CD8-positive, alpha-beta memory T cell (primary cell): ENCODE results near the gene DBNDD1. TPM values are rescaled to one million over a fixed set of nuclear protein-coding genes. Genes with fewer than 3 reads are reported as not detected.
A peak's percentile ranks its signal among the peaks of the same experiment; 100 is the strongest.

ENCODE experiments used
- CTCF ChIA-PET: fragments of 350-600 bp; sonication (Branson Sonifier 250); formaldehyde crosslinking; loops from one replicate; lab custom pipeline; 2021; ENCODE audit warnings: antibody characterized with exemption; lab: Charles Lee
- POLR2A ChIA-PET: fragments of 350-600 bp; sonication (Branson Sonifier 250); formaldehyde crosslinking; loops from one replicate; lab custom pipeline; 2021; ENCODE audit warnings: antibody characterized with exemption; lab: Charles Lee
- DNase-seq, 5 donors: peaks; one replicate each; pipeline versions ENCODE4 v3.0.0 to v3.0.0-alpha.2; 2020 to 2022; ENCODE audit warnings: mixed read lengths in 1 of 5
- H3K27ac ChIP-seq: one replicate; pipeline ENCODE4 v1.7.0; 2013; ENCODE audit warnings: low read depth, mild to moderate bottlenecking, low read length, moderate library complexity
- H3K27me3 ChIP-seq: 2 replicates; pipeline ENCODE4 v1.7.0; 2013; ENCODE audit warnings: low read length, mild to moderate bottlenecking; ENCODE audit not compliant: insufficient read depth, poor library complexity, severe bottlenecking
- H3K36me3 ChIP-seq: 2 replicates; pipeline ENCODE4 v1.7.0; 2013; ENCODE audit warnings: mild to moderate bottlenecking, low read length, moderate library complexity; ENCODE audit not compliant: insufficient read depth
- H3K4me1 ChIP-seq: 2 replicates; pipeline ENCODE4 v1.7.0; 2013; ENCODE audit warnings: mild to moderate bottlenecking, low read length, moderate library complexity; ENCODE audit not compliant: insufficient read depth
- H3K4me3 ChIP-seq: 2 replicates; pipeline ENCODE4 v1.7.0; 2013; ENCODE audit warnings: mild to moderate bottlenecking, low read length
- H3K9me3 ChIP-seq: 2 replicates; pipeline ENCODE4 v1.7.0; 2013; ENCODE audit warnings: mild to moderate bottlenecking, low read length
- H3K27ac Mint-ChIP-seq, 8 donors: one replicate each; pipeline ENCODE4 v1.8.0; 2020 to 2021; ENCODE audit warnings: mixed read lengths in 8 of 8, mild to moderate bottlenecking in 6 of 8, inconsistent platforms in 3 of 8, moderate library complexity in 3 of 8
- H3K27me3 Mint-ChIP-seq, 2 donors: one replicate each; pipeline ENCODE4 v1.8.0; 2020 to 2021; ENCODE audit warnings: mixed read lengths in 2 of 2, mild to moderate bottlenecking in 1 of 2, moderate library complexity in 1 of 2
- H3K36me3 Mint-ChIP-seq, 3 donors: one replicate each; pipeline ENCODE4 v1.8.0; 2020 to 2021; ENCODE audit warnings: mixed read lengths in 3 of 3, inconsistent platforms in 1 of 3, mild to moderate bottlenecking in 1 of 3
- H3K4me1 Mint-ChIP-seq, 3 donors: one replicate each; pipeline ENCODE4 v1.8.0; 2020 to 2021; ENCODE audit warnings: mixed read lengths in 3 of 3, inconsistent platforms in 1 of 3, mild to moderate bottlenecking in 1 of 3
- H3K4me3 Mint-ChIP-seq, 7 donors: one replicate each; pipeline ENCODE4 v1.8.0; 2020 to 2021; ENCODE audit warnings: mixed read lengths in 7 of 7, mild to moderate bottlenecking in 6 of 7, moderate library complexity in 4 of 7, inconsistent platforms in 2 of 7
- H3K9me3 Mint-ChIP-seq, 5 donors: one replicate each; pipeline ENCODE4 v1.8.0; 2020 to 2022; ENCODE audit warnings: mixed read lengths in 5 of 5, mild to moderate bottlenecking in 3 of 5, moderate library complexity in 2 of 5, inconsistent platforms in 1 of 5
- polyA plus RNA-seq: library from polyadenylated mRNA; unstranded; fragments of 300-500 nt; fragmentation: Illumina TruSeq; gene quantifications from one replicate; pipeline ENCODE4 v1.2.3, GENCODE V29; 2021
- total RNA-seq, 2 experiments: library from RNA; stranded (reverse); gene quantifications; one replicate each; pipeline ENCODE4 v1.2.3, GENCODE V29; 2021

DBNDD1 gene
- total and polyA plus RNA-seq, 3 experiments from 2014 or later = 0.13 to 0.94 (median 0.18) TPM

DNA sequence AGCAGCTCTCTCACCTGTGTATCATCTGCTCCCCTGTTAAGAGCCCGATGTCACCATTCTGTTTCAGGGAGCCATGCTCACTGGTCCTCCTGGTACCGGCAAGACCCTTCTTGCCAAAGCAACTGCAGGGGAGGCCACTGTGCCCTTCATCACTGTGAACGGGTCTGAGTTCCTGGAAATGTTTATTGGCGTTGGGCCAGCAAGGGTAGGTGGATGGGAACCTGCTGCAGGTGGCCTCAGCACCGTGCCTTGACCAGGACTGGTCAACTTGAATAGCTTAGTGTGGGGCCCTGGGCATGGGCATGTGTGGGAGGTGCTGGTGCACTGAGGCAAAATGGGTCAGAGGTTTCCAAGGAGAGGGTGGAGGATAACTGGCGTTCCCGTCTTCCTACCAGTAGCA is 28.5 kb downstream of the DBNDD1 start:
- ChIA-PET POLR2A (no interaction called here), CTCF (no interaction called here)
- Histone ChIP-seq H3K4me3 (no peak overlapping the region), H3K36me3 (peaks cover 30% of the 10 kb centered on the region), H3K27me3 (no peaks in the 10 kb centered on the region), H3K9me3 (no peaks in the 10 kb centered on the region), H3K27ac (no peak overlapping the region), H3K4me1 (no peaks in the 10 kb centered on the region)
- peaks cover 11 to 85% (median 26%) of the 10 kb centered on the region in 3 donors for H3K36me3 Mint-ChIP-seq
- peaks cover 0 to 3% (median 0%) of the 10 kb centered on the region in 5 donors for H3K9me3 Mint-ChIP-seq
- peaks cover 0 to 8% (median 0%) of the 10 kb centered on the region in 3 donors for H3K4me1 Mint-ChIP-seq
- peaks cover 0 to 13% of the 10 kb centered on the region in 2 donors for H3K27me3 Mint-ChIP-seq
- no peak overlapping the region for H3K4me3 Mint-ChIP-seq
- no peak for DNase-seq
- no peak overlapping the region for H3K27ac Mint-ChIP-seq

DNA sequence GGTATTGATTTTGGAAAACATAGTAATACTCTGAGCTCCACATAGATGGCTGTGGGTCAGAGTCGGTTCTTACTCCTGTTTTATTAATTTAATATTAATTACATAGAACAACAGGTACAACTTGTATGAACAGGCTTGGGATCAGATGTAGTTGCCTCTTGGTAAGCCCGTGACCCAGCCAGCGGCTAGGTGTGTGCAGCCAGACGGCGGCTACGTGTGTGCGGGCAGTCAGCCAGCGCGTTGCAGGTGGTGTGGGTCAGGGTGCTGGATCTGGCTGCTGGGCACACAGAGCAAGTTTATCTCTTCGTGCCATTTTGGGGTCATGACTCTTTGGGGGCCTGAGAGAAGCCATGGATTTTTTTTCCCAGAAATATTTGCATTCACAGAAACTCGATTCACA is 30.3 kb downstream of the DBNDD1 start:
- Mint-ChIP-seq H3K4me1 (no peaks in the 10 kb centered on the region), H3K36me3 (peaks cover 8 to 82% (median 19%) of the 10 kb centered on the region in 3 donors), H3K4me3 (no peak overlapping the region), H3K9me3 (no peaks in the 10 kb centered on the region), H3K27ac (no peak overlapping the region), H3K27me3 (no peaks in the 10 kb centered on the region)
- ChIA-PET CTCF (no interaction called here), POLR2A (no interaction called here)
- H3K4me3 ChIP-seq = no peak overlapping the region
- no peak overlapping the region for H3K27ac ChIP-seq
- H3K4me1 ChIP-seq = no peaks in the 10 kb centered on the region
- no peaks in the 10 kb centered on the region for H3K27me3 ChIP-seq
- H3K36me3 ChIP-seq = peaks cover 27% of the 10 kb centered on the region
- DNase-seq = no peak
- H3K9me3 ChIP-seq = no peaks in the 10 kb centered on the region

- Mint-ChIP-seq H3K4me1 (peaks cover 0 to 3% (median 0%) of the 10 kb centered on the region in 3 donors), H3K27me3 (no peaks in the 10 kb centered on the region), H3K9me3 (no peaks in the 10 kb centered on the region), H3K4me3 (no peak overlapping the region), H3K27ac (no peak overlapping the region), H3K36me3 (peaks cover 8 to 83% (median 19%) of the 10 kb centered on the region in 3 donors)
- ChIA-PET POLR2A (no interaction called here), CTCF (no interaction called here)
- H3K4me3 ChIP-seq = no peak overlapping the region
- no peaks in the 10 kb centered on the region for H3K27me3 ChIP-seq
- peaks cover 30% of the 10 kb centered on the region for H3K36me3 ChIP-seq
- no peaks in the 10 kb centered on the region for H3K9me3 ChIP-seq
- H3K27ac ChIP-seq = no peak overlapping the region
- DNase-seq = no peak
- H3K4me1 ChIP-seq = no peaks in the 10 kb centered on the region
Observed at GRCh38 chr16:89987169-89987568, 32.1 kb downstream of the DBNDD1 start.

DNA sequence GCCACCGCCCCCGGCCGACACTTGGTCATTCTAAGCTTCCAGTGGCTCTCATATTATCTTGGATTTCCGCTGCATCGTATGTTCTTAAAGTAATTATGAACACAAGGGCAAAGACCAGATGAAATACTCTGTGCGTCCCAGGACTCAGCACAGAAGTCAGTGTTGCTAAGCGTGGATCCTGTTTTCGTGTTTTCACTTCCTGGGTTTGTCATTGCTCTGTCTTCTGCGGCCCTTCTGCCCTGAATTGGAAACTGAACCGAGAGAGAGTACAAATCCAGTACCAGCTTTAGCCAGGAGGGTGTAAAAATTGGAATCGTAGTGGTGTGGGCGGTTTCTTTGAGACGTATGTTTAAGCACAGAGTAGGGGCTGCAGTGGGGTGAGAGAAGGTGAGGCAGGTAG is 32.7 kb downstream of the DBNDD1 start:
- Mint-ChIP-seq H3K27ac (no peak overlapping the region), H3K27me3 (no peaks in the 10 kb centered on the region), H3K36me3 (peaks cover 8 to 83% (median 17%) of the 10 kb centered on the region in 3 donors), H3K4me1 (peaks cover 0 to 3% (median 0%) of the 10 kb centered on the region in 3 donors), H3K9me3 (no peaks in the 10 kb centered on the region), H3K4me3 (no peak overlapping the region)
- peaks cover 35% of the 10 kb centered on the region for H3K36me3 ChIP-seq
- CTCF ChIA-PET = no interaction called here
- H3K4me3 ChIP-seq = no peak overlapping the region
- POLR2A ChIA-PET = no interaction called here
- H3K27me3 ChIP-seq = no peaks in the 10 kb centered on the region
- H3K4me1 ChIP-seq = no peaks in the 10 kb centered on the region
- no peaks in the 10 kb centered on the region for H3K9me3 ChIP-seq
- no peak for DNase-seq
- H3K27ac ChIP-seq = no peak overlapping the region

DNA sequence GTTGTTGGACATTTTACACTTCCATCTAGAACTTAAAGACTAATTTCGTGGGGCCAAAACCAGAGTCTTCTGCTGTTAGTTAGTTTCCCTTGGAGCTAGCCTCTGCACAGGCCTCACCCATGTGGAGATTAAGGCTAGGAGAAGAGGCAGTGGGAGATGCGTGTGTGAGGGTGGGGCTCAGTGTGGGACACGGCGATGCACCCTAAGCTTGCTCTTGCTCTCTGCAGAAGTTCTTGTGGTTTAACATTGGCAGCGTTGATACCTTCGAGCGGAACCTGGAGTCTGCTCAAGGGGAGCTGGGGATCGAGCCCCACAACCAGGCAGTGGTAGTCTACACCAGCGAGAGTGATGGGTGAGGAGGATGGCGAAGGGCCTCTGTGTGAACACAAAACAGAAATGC is 34.0 kb downstream of the DBNDD1 start:
- ChIA-PET POLR2A (no interaction called here), CTCF (no interaction called here)
- Histone ChIP-seq H3K27me3 (no peaks in the 10 kb centered on the region), H3K4me3 (no peak overlapping the region), H3K9me3 (no peaks in the 10 kb centered on the region), H3K27ac (no peak overlapping the region), H3K36me3 (peaks cover 45% of the 10 kb centered on the region), H3K4me1 (no peaks in the 10 kb centered on the region)
- H3K4me3 Mint-ChIP-seq = no peak overlapping the region
- no peaks in the 10 kb centered on the region for H3K27me3 Mint-ChIP-seq
- no peak for DNase-seq
- peak overlapping the region in 1 of 8 donors; percentile 54 for H3K27ac Mint-ChIP-seq
- peaks cover 0 to 3% (median 0%) of the 10 kb centered on the region in 3 donors for H3K4me1 Mint-ChIP-seq
- H3K9me3 Mint-ChIP-seq = no peaks in the 10 kb centered on the region
- H3K36me3 Mint-ChIP-seq = peaks cover 8 to 79% (median 17%) of the 10 kb centered on the region in 3 donors

- H3K9me3 ChIP-seq = no peaks in the 10 kb centered on the region
- ChIA-PET CTCF (no interaction called here), POLR2A (no interaction called here)
- no peak overlapping the region for H3K4me3 ChIP-seq
- no peaks in the 10 kb centered on the region for H3K27me3 ChIP-seq
- H3K4me1 ChIP-seq = no peaks in the 10 kb centered on the region
- no peaks in the 10 kb centered on the region for H3K27me3 Mint-ChIP-seq
- no peaks in the 10 kb centered on the region for H3K9me3 Mint-ChIP-seq
- peaks cover 8 to 86% (median 21%) of the 10 kb centered on the region in 3 donors for H3K36me3 Mint-ChIP-seq
- no peak overlapping the region for H3K4me3 Mint-ChIP-seq
- DNase-seq = no peak
- peaks cover 52% of the 10 kb centered on the region for H3K36me3 ChIP-seq
- H3K4me1 Mint-ChIP-seq = peaks cover 0 to 3% (median 0%) of the 10 kb centered on the region in 3 donors
- no peak overlapping the region for H3K27ac Mint-ChIP-seq
- H3K27ac ChIP-seq = no peak overlapping the region
Observed at GRCh38 chr16:89984216-89984615, 35.0 kb downstream of the DBNDD1 start.

- H3K27ac ChIP-seq = no peak overlapping the region
- H3K4me3 Mint-ChIP-seq = no peak overlapping the region
- peaks cover 52% of the 10 kb centered on the region for H3K36me3 ChIP-seq
- H3K36me3 Mint-ChIP-seq = peaks cover 8 to 85% (median 22%) of the 10 kb centered on the region in 3 donors
- H3K27me3 ChIP-seq = no peaks in the 10 kb centered on the region
- H3K27ac Mint-ChIP-seq = peak overlapping the region in 1 of 8 donors; percentile 43
- no peak for DNase-seq
- no peaks in the 10 kb centered on the region for H3K4me1 ChIP-seq
- ChIA-PET CTCF (no interaction called here), POLR2A (no interaction called here)
- no peak overlapping the region for H3K4me3 ChIP-seq
- H3K9me3 ChIP-seq = no peaks in the 10 kb centered on the region
- peaks cover 0 to 6% (median 0%) of the 10 kb centered on the region in 3 donors for H3K4me1 Mint-ChIP-seq
- no peaks in the 10 kb centered on the region for H3K27me3 Mint-ChIP-seq
- no peaks in the 10 kb centered on the region for H3K9me3 Mint-ChIP-seq
Observed at GRCh38 chr16:89983536-89983935, 35.7 kb downstream of the DBNDD1 start.

GRCh38 chr16:89982318-89982717 is 36.9 kb downstream of the DBNDD1 start:
- Mint-ChIP-seq H3K27ac (no peak overlapping the region), H3K36me3 (peaks cover 8 to 85% (median 23%) of the 10 kb centered on the region in 3 donors), H3K27me3 (no peaks in the 10 kb centered on the region), H3K4me3 (no peak overlapping the region), H3K9me3 (no peaks in the 10 kb centered on the region), H3K4me1 (peaks cover 0 to 8% (median 0%) of the 10 kb centered on the region in 3 donors)
- peaks cover 62% of the 10 kb centered on the region for H3K36me3 ChIP-seq
- no peak overlapping the region for H3K4me3 ChIP-seq
- no peaks in the 10 kb centered on the region for H3K9me3 ChIP-seq
- CTCF ChIA-PET = no interaction called here
- no peaks in the 10 kb centered on the region for H3K4me1 ChIP-seq
- H3K27me3 ChIP-seq = no peaks in the 10 kb centered on the region
- no peak for DNase-seq
- POLR2A ChIA-PET = no interaction called here
- H3K27ac ChIP-seq = no peak overlapping the region
